Measurements from ENCODE around the gene LRCH1. TPM values are rescaled to one million over a fixed set of nuclear protein-coding genes. Genes with fewer than 3 reads are reported as not detected.

Gene LRCH1
- total and polyA plus RNA-seq, 4 donors, result 13.4 to 19.0 (median 14.6) TPM

- no peak overlapping the region for H3K4me3 ChIP-seq (ENCODE audit: low read depth, low read length)
- no peaks in the 10 kb centered on the region for H3K9me3 ChIP-seq (ENCODE audit: control insufficient read depth, insufficient read depth, low read length)
- no peaks in the 10 kb centered on the region for H3K27me3 ChIP-seq (ENCODE audit: control insufficient read depth, insufficient read depth, low read length)
- no peaks in the 10 kb centered on the region for H3K36me3 ChIP-seq (ENCODE audit: control insufficient read depth, insufficient read depth, low read length)
- WGBS (ENCODE audit: insufficient coverage), result 81% methylated on average over 6 of the region's 6 CpGs
- H3K27ac ChIP-seq (ENCODE audit: low read depth, low read length), result peak overlapping the region; percentile 40
- no peaks in the 10 kb centered on the region for H3K4me1 ChIP-seq (ENCODE audit: control insufficient read depth, insufficient read depth, low read length)
- peak in 1 of 6 donors; percentile 73 for DNase-seq (ENCODE audit: low read depth in 4 of 6, low spot score in 6 of 6)
Measured at GRCh38 chr13:46596466-46596865, 43.5 kb downstream of the LRCH1 start.

GRCh38 chr13:46598140-46598819 lies 45.3 kb downstream of the LRCH1 start:
- Histone ChIP-seq H3K9me3 (ENCODE audit: control insufficient read depth, insufficient read depth, low read length) (no peaks in the 10 kb centered on the region), H3K27me3 (ENCODE audit: control insufficient read depth, insufficient read depth, low read length) (no peaks in the 10 kb centered on the region), H3K4me3 (ENCODE audit: low read depth, low read length) (no peak overlapping the region), H3K4me1 (ENCODE audit: control insufficient read depth, insufficient read depth, low read length) (no peaks in the 10 kb centered on the region), H3K27ac (ENCODE audit: low read depth, low read length) (no peak overlapping the region), H3K36me3 (ENCODE audit: control insufficient read depth, insufficient read depth, low read length) (no peaks in the 10 kb centered on the region)
- no peak for DNase-seq (ENCODE audit: low read depth in 4 of 6, low spot score in 6 of 6)
- 79% methylated on average over 2 of the region's 7 CpGs for WGBS (ENCODE audit: insufficient coverage)

- no peak for DNase-seq (ENCODE audit: low read depth in 4 of 6, low spot score in 6 of 6)
- no peaks in the 10 kb centered on the region for H3K36me3 ChIP-seq (ENCODE audit: control insufficient read depth, insufficient read depth, low read length)
- H3K9me3 ChIP-seq (ENCODE audit: control insufficient read depth, insufficient read depth, low read length), result no peaks in the 10 kb centered on the region
- no CpG with 5 or more reads among the region's 2 CpGs for WGBS (ENCODE audit: insufficient coverage)
- no peak overlapping the region for H3K27ac ChIP-seq (ENCODE audit: low read depth, low read length)
- H3K27me3 ChIP-seq (ENCODE audit: control insufficient read depth, insufficient read depth, low read length), result no peaks in the 10 kb centered on the region
- H3K4me1 ChIP-seq (ENCODE audit: control insufficient read depth, insufficient read depth, low read length), result peaks cover 2% of the 10 kb centered on the region
- H3K4me3 ChIP-seq (ENCODE audit: low read depth, low read length), result no peak overlapping the region
Measured at GRCh38 chr13:46598820-46599180, 45.8 kb downstream of the LRCH1 start.

- Histone ChIP-seq H3K27me3 (ENCODE audit: control insufficient read depth, insufficient read depth, low read length) (no peaks in the 10 kb centered on the region), H3K27ac (ENCODE audit: low read depth, low read length) (no peak overlapping the region), H3K4me3 (ENCODE audit: low read depth, low read length) (no peak overlapping the region), H3K36me3 (ENCODE audit: control insufficient read depth, insufficient read depth, low read length) (no peaks in the 10 kb centered on the region), H3K9me3 (ENCODE audit: control insufficient read depth, insufficient read depth, low read length) (no peaks in the 10 kb centered on the region), H3K4me1 (ENCODE audit: control insufficient read depth, insufficient read depth, low read length) (peaks cover 5% of the 10 kb centered on the region)
- DNase-seq (ENCODE audit: low read depth in 4 of 6, low spot score in 6 of 6), result no peak
- 89% methylated on average over 1 of the region's 3 CpGs for WGBS (ENCODE audit: insufficient coverage)
Measured at GRCh38 chr13:46600943-46601311, 48.0 kb downstream of the LRCH1 start.

- no peak overlapping the region for H3K4me3 ChIP-seq (ENCODE audit: low read depth, low read length)
- peaks cover 5% of the 10 kb centered on the region for H3K4me1 ChIP-seq (ENCODE audit: control insufficient read depth, insufficient read depth, low read length)
- no peaks in the 10 kb centered on the region for H3K27me3 ChIP-seq (ENCODE audit: control insufficient read depth, insufficient read depth, low read length)
- no peak for DNase-seq (ENCODE audit: low read depth in 4 of 6, low spot score in 6 of 6)
- WGBS (ENCODE audit: insufficient coverage), result no CpG with 5 or more reads among the region's 4 CpGs
- H3K9me3 ChIP-seq (ENCODE audit: control insufficient read depth, insufficient read depth, low read length), result no peaks in the 10 kb centered on the region
- H3K36me3 ChIP-seq (ENCODE audit: control insufficient read depth, insufficient read depth, low read length), result no peaks in the 10 kb centered on the region
- H3K27ac ChIP-seq (ENCODE audit: low read depth, low read length), result no peak overlapping the region
Measured at GRCh38 chr13:46602531-46602930, 49.6 kb downstream of the LRCH1 start.

GRCh38 chr13:46603165-46603603 lies 50.2 kb downstream of the LRCH1 start:
- Histone ChIP-seq H3K27ac (ENCODE audit: low read depth, low read length) (no peak overlapping the region), H3K9me3 (ENCODE audit: control insufficient read depth, insufficient read depth, low read length) (no peaks in the 10 kb centered on the region), H3K36me3 (ENCODE audit: control insufficient read depth, insufficient read depth, low read length) (no peaks in the 10 kb centered on the region), H3K4me3 (ENCODE audit: low read depth, low read length) (no peak overlapping the region), H3K27me3 (ENCODE audit: control insufficient read depth, insufficient read depth, low read length) (no peaks in the 10 kb centered on the region), H3K4me1 (ENCODE audit: control insufficient read depth, insufficient read depth, low read length) (peaks cover 5% of the 10 kb centered on the region)
- no peak for DNase-seq (ENCODE audit: low read depth in 4 of 6, low spot score in 6 of 6)
- 33% methylated on average over 1 of the region's 4 CpGs for WGBS (ENCODE audit: insufficient coverage)

- H3K27ac ChIP-seq (ENCODE audit: low read depth, low read length), result no peak overlapping the region
- no peak overlapping the region for H3K4me3 ChIP-seq (ENCODE audit: low read depth, low read length)
- 100% methylated on average over 1 of the region's 5 CpGs for WGBS (ENCODE audit: insufficient coverage)
- H3K27me3 ChIP-seq (ENCODE audit: control insufficient read depth, insufficient read depth, low read length), result no peaks in the 10 kb centered on the region
- no peak for DNase-seq (ENCODE audit: low read depth in 4 of 6, low spot score in 6 of 6)
- H3K36me3 ChIP-seq (ENCODE audit: control insufficient read depth, insufficient read depth, low read length), result no peaks in the 10 kb centered on the region
- no peaks in the 10 kb centered on the region for H3K9me3 ChIP-seq (ENCODE audit: control insufficient read depth, insufficient read depth, low read length)
- H3K4me1 ChIP-seq (ENCODE audit: control insufficient read depth, insufficient read depth, low read length), result peaks cover 5% of the 10 kb centered on the region
Measured at GRCh38 chr13:46604226-46604990, 51.4 kb downstream of the LRCH1 start.

GRCh38 chr13:46605076-46605824 lies 52.3 kb downstream of the LRCH1 start:
- WGBS (ENCODE audit: insufficient coverage), result 47% methylated on average over 2 of the region's 4 CpGs
- Histone ChIP-seq H3K9me3 (ENCODE audit: control insufficient read depth, insufficient read depth, low read length) (no peaks in the 10 kb centered on the region), H3K4me1 (ENCODE audit: control insufficient read depth, insufficient read depth, low read length) (peaks cover 8% of the 10 kb centered on the region), H3K27me3 (ENCODE audit: control insufficient read depth, insufficient read depth, low read length) (no peaks in the 10 kb centered on the region), H3K27ac (ENCODE audit: low read depth, low read length) (no peak overlapping the region), H3K36me3 (ENCODE audit: control insufficient read depth, insufficient read depth, low read length) (no peaks in the 10 kb centered on the region), H3K4me3 (ENCODE audit: low read depth, low read length) (no peak overlapping the region)
- DNase-seq (ENCODE audit: low read depth in 4 of 6, low spot score in 6 of 6), result no peak

GRCh38 chr13:46605825-46606554 lies 53.0 kb downstream of the LRCH1 start:
- Histone ChIP-seq H3K4me3 (ENCODE audit: low read depth, low read length) (no peak overlapping the region), H3K36me3 (ENCODE audit: control insufficient read depth, insufficient read depth, low read length) (no peaks in the 10 kb centered on the region), H3K27me3 (ENCODE audit: control insufficient read depth, insufficient read depth, low read length) (no peaks in the 10 kb centered on the region), H3K9me3 (ENCODE audit: control insufficient read depth, insufficient read depth, low read length) (no peaks in the 10 kb centered on the region), H3K27ac (ENCODE audit: low read depth, low read length) (no peak overlapping the region), H3K4me1 (ENCODE audit: control insufficient read depth, insufficient read depth, low read length) (peaks cover 8% of the 10 kb centered on the region)
- no peak for DNase-seq (ENCODE audit: low read depth in 4 of 6, low spot score in 6 of 6)
- WGBS (ENCODE audit: insufficient coverage), result 86% methylated on average over 1 of the region's 3 CpGs

Data from spinal cord (tissue), 10 donors.